ENCODE measurements around the gene CSK.

DNA sequence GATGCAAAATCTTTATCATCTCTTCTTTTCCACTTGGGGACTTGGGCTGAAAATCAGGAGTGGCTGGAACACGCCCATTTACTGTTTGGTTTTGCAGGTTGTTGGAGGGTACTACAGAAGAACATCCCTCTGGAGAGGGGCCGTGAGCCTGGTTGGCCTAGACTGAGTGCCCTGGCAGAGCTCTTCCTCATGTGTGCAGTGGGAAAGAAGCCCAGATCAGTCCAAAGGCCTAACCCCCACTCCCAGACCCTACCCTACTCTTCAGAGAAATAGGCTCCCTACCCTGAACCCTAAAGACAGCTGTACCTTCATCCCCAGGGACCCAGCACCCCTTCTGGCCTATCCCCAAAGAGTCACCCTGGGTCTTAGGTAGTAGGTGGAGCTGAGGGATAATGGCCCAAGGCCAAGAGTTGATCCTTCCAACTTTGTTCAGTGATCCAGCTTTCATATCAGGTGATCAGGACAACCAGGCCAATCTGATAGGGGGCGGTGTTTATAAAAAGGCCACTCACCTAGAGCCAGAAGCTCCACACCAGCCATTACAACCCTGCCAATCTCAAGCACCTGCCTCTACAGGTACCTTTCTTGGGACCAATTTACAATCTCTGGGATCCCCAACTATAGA lies 33.4 kb upstream of the CSK start, which contains the start of gene CYP1A2:
- no peak for TF ChIP-seq EZH2 (IDR thresholded peaks at IDR 0.05; ENCODE audit: borderline replicate concordance, insufficient read depth, low read depth, low read length, poor library complexity, severe bottlenecking)
- TF ChIP-seq, protein P1, sequence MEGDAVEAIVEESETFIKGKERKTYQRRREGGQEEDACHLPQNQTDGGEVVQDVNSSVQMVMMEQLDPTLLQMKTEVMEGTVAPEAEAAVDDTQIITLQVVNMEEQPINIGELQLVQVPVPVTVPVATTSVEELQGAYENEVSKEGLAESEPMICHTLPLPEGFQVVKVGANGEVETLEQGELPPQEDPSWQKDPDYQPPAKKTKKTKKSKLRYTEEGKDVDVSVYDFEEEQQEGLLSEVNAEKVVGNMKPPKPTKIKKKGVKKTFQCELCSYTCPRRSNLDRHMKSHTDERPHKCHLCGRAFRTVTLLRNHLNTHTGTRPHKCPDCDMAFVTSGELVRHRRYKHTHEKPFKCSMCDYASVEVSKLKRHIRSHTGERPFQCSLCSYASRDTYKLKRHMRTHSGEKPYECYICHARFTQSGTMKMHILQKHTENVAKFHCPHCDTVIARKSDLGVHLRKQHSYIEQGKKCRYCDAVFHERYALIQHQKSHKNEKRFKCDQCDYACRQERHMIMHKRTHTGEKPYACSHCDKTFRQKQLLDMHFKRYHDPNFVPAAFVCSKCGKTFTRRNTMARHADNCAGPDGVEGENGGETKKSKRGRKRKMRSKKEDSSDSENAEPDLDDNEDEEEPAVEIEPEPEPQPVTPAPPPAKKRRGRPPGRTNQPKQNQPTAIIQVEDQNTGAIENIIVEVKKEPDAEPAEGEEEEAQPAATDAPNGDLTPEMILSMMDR (IDR thresholded peaks at IDR 0.05), result no peak

Data from B cell (primary cell).